ENCODE data around the gene NAAA.

GRCh38 chr4:75950213-75950815, 9.5 kb upstream of the NAAA start:
- no peak for TF ChIP-seq EZH2 (IDR thresholded peaks at IDR 0.05; ENCODE audit: low read length, missing control alignments)
- TF ChIP-seq CTCF (conservative IDR thresholded peaks at IDR 0.05 in 1 of 2, IDR thresholded peaks at IDR 0.05 in 1 of 2; ENCODE audit: low read depth in 1 of 2, low read length in 2 of 2) = no peak

All from fibroblast of lung (primary cell).